Muscle layer of duodenum (tissue), 2 donors: Measurements from ENCODE around the gene HEMK1.

Experiments
- H3K27ac ChIP-seq: one replicate; pipeline ENCODE4 v1.7.0; 2013; ENCODE audit warnings: mild to moderate bottlenecking, low read length
- H3K27me3 ChIP-seq: one replicate; pipeline ENCODE4 v1.7.0; 2013; ENCODE audit warnings: low read depth, mild to moderate bottlenecking, control low read depth, low read length
- H3K36me3 ChIP-seq, 2 donors: one replicate each; pipeline ENCODE4 v1.7.0; 2013; ENCODE audit warnings: low read length in 2 of 2, control low read depth in 1 of 2, mild to moderate bottlenecking in 1 of 2; ENCODE audit not compliant: insufficient read depth in 2 of 2, control insufficient read depth in 1 of 2
- H3K4me1 ChIP-seq, 2 donors: one replicate each; pipeline ENCODE4 v1.7.0; 2013; ENCODE audit warnings: low read length in 2 of 2, mild to moderate bottlenecking in 2 of 2, control low read depth in 1 of 2, moderate library complexity in 1 of 2; ENCODE audit not compliant: insufficient read depth in 2 of 2, control insufficient read depth in 1 of 2
- H3K4me3 ChIP-seq, 2 donors: one replicate each; pipeline ENCODE4 v1.7.0; 2013; ENCODE audit warnings: low read length in 2 of 2, low read depth in 1 of 2, mild to moderate bottlenecking in 1 of 2
- H3K9me3 ChIP-seq, 2 donors: one replicate each; pipeline ENCODE4 v1.7.0; 2013; ENCODE audit warnings: low read length in 2 of 2, control low read depth in 1 of 2, mild to moderate bottlenecking in 1 of 2; ENCODE audit not compliant: control insufficient read depth in 1 of 2
- donor health status: healthy.

The HEMK1 gene

DNA sequence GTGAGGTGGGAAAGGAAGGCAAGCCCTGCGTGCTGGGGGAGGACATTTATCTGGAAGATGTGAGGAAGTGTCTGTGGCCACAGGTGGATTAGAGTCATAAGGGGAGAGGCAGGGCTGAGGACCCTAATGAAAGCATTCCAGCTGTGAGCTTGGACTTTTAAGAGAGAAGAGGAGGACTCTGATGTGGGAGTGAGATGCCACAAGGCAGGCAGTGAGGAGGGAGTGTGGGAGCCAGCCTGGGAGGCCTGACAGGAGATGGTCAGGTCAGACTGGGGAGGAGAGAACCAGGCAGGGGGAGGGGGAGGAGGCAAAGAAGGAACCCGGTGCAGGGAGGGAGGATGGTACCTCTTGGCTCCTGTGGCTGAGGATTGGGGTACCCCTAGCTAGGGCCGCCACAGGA, 68.6 kb downstream of the HEMK1 start:
- Histone ChIP-seq H3K4me3 (no peak overlapping the region), H3K27me3 (no peaks in the 10 kb centered on the region), H3K27ac (no peak overlapping the region), H3K36me3 (peaks cover 16 to 29% of the 10 kb centered on the region in 2 donors), H3K9me3 (no peaks in the 10 kb centered on the region), H3K4me1 (peaks cover 0 to 6% of the 10 kb centered on the region in 2 donors)

DNA sequence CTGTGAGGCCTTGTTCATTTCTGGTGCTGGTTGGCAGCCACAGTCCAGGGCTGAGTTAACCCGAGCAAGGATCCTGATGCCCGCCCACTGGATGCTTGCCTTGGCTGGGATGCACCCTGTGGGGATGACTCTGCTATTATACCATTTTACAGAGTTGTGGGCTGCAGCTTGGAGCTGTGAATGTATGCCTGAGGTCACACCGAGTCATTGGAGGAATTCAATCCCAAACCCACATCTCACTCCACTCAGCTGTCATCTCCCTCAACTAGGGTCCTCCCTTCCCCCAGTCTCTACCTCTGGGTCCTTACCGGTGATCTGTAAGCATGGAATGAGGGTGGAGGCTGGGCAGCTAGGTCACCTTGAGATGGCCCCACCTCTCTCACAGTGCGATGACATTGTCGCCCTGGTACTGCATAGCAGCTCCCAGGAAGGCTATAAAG, 69.8 kb downstream of the HEMK1 start:
- no peak overlapping the region for H3K27ac ChIP-seq
- H3K4me3 ChIP-seq, result no peak overlapping the region
- no peaks in the 10 kb centered on the region for H3K9me3 ChIP-seq
- no peaks in the 10 kb centered on the region for H3K27me3 ChIP-seq
- H3K4me1 ChIP-seq, result peaks cover 0 to 6% of the 10 kb centered on the region in 2 donors
- H3K36me3 ChIP-seq, result peaks cover 25 to 37% of the 10 kb centered on the region in 2 donors

DNA sequence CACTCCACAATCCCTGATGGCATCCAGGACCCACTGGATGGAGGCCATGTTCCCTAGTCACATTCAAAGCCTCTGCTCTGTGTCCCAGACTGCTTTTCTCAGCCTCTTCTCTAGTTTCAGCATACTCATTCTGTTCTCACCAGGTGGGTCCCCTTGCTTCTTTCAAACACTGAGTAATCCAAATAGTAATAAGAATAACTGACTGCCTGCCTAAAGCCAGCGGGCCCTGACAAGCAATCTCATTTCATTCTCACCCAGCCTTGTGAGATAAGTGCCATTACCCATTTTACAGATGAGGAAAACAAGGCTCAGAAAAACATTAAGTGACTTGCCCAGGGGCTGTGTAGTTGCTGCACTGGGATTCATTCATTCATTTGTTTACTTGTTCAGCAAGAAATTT, 73.1 kb downstream of the HEMK1 start:
- H3K36me3 ChIP-seq, result peaks cover 48 to 66% of the 10 kb centered on the region in 2 donors
- no peaks in the 10 kb centered on the region for H3K9me3 ChIP-seq
- no peak overlapping the region for H3K27ac ChIP-seq
- H3K4me3 ChIP-seq, result no peak overlapping the region
- H3K4me1 ChIP-seq, result no peaks in the 10 kb centered on the region
- no peaks in the 10 kb centered on the region for H3K27me3 ChIP-seq

DNA sequence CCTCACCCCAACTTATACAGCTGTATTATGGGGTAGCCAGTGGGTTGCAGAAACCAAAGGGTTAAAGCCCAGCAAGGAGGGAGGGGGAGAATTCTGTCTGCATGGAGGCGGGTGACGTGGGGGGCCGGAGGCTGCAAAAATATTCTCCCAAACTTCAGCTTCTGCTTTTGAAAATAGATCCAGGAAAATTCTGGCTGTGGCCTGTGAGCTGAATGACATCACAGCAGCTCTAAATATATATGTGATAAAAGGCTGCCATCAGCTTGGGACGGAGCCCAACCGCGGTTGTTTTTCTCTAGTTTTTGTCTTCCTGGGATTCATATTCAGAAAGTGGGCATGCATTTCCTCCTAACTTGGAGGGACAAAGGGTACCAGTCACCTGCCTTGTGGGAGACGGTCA, 75.2 kb downstream of the HEMK1 start:
- H3K4me1 ChIP-seq, result no peaks in the 10 kb centered on the region
- peaks cover 61 to 66% of the 10 kb centered on the region in 2 donors for H3K36me3 ChIP-seq
- no peak overlapping the region for H3K27ac ChIP-seq
- H3K27me3 ChIP-seq, result no peaks in the 10 kb centered on the region
- no peak overlapping the region for H3K4me3 ChIP-seq
- no peaks in the 10 kb centered on the region for H3K9me3 ChIP-seq

DNA sequence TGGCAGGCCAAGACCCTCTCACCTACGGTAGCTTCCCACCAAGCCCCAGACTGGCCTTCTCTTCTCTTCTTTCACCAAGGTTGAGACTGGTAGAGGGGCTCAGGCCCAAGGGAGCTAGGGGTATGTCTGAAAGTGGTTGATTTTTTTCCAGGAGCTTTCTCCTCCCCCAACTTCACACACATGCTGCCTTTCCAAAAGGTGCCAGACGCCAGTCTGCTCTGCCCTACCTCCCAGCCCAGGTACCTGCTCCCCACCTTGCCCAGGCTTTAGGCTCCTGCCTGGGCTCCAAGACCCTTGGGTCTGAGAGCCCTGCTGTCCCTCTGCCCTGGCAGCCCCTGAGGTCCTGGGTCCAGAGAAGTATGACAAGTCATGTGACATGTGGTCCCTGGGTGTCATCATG, 76.1 kb downstream of the HEMK1 start:
- Histone ChIP-seq H3K27ac (no peak overlapping the region), H3K4me1 (no peaks in the 10 kb centered on the region), H3K4me3 (no peak overlapping the region), H3K27me3 (no peaks in the 10 kb centered on the region), H3K36me3 (peaks cover 60 to 61% of the 10 kb centered on the region in 2 donors), H3K9me3 (no peaks in the 10 kb centered on the region)
